HG02870 (cell line): Measurements from ENCODE around the gene WDR93.
"Not testable (repeated sequence)": the region's sequence is repeated elsewhere in the genome, so short reads cannot be mapped to it uniquely, and the experiment has no call there.

ENCODE experiments used
- ATAC-seq: cut with Tn5 transposase; IDR thresholded peaks from one replicate; pipeline ENCODE4 v1.9.1; 2021; ENCODE audit warnings: mild to moderate bottlenecking, moderate library complexity; ENCODE audit not compliant: unreplicated experiment

Gene WDR93

DNA sequence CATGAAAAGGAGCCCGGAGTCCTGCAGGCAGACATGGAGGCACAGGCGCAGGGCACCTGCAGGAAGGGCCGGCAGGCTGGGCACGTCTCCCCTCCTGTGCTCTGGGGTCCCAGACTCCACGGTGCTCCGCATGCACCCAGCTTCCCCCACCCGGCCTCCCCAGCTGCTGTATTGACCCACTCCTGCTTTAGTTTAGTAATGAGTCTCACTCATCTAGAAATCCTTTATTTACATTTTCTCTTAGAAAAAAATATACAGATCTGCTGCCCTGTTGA, 94.0 kb downstream of the WDR93 start:
- ATAC-seq: no peak

DNA sequence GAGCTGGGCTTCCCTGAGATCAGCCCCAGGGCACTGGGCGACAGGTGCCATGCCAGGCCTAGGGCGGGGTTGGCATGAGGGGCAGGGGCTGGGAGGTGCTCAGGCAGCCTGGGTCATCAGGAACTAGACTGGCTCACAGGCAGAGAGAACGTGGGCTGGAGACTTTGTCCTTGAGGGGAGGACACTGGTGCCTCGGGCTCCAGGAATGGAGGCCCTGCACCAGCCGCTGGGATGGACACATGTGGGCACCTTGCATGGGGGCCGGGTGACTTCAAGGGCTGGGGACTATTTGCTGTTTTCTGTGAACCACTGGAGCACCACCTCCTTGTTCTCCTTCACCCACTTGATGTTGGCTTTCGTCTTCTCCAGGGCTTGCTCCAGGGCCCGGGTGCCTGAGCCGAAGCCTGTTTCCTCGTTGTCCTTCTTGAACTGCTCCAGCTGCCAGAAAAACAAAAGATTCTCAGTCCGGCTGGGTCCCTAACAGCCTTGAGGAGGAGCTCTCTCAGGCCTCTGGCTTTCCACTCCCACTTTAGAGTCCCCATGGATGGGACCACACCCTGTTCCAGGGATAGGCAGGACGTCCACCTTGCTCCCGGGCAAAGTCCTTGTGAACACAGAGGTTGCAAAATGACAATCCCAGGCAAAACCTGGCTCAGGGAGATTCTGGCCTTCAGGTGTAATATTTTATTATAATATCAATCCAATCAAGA, 94.6 kb downstream of the WDR93 start:
- no peak for ATAC-seq

DNA sequence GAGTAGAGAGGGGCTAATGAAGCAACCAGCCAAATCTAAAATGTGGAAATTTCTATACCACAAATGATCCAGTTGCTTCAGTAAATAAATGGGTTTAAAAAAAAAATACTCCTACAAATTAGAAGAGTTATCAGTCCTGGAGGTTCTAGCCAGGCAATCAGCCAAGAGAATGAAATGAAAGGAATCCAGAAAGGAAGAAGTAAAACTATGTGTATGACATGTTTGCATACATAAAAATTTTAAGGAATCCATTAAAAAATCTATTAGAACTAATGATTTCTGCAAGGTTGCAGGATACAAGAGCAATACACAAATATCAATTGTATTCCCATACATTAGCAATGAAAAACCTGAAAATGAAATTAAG, 95.1 kb downstream of the WDR93 start:
- no peak for ATAC-seq

DNA sequence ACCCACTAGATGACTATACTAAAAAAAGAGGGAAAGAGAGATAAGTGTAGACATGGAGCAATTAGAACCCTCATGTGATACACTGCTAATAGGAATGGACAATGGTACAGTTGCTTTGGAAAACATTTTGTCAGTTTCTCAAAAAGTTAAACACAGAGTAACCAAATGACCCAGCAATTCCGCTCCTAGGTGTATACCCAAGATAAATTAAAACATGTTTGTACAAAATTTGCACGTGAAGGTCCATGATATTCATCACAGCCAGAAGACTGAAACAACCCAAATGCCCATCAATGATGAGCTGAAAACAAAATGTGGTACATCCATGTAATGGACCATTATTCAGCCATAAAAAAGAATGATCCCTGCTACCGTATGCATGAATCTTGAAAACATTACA, 97.3 kb downstream of the WDR93 start:
- ATAC-seq: no peak

DNA sequence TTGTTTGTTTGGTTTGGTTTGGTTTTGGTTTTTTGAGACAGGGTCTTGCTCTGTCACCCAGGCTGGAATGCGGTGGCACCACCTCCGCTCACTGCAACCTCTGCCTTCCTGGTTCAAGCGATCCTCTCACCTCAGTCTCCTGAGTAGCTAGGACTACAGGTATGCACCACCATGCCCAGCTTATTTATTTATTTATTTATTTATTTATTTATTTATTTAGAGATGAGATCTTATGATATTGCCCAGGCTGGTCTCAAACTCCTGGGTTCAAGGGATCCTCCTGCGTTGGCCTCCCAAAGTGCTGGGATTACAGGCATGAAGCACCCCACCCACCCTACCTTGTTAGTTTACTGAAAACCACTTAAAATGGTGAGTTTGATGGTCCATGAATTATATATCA, 98.0 kb downstream of the WDR93 start:
- ATAC-seq: not testable (repeated sequence)

DNA sequence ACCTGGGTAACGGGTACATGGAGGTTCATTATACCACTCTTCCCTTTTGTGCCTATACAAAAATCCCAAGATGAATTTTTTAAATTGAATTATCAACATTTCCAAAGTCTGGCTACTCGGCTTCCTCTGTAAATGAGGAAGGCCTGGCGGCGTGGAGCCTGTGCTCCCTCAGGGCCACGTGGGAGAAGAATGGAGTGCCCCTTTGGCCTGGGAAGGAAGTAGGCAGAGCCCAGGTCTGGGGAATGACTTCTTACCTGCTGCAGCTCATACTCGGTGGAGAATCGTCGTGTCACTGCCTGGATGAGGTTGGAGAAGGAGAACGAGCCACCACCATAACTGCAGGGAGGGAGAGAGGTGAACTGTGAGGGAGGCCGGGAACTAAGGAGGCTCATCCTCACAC, 99.6 kb downstream of the WDR93 start:
- no peak for ATAC-seq

DNA sequence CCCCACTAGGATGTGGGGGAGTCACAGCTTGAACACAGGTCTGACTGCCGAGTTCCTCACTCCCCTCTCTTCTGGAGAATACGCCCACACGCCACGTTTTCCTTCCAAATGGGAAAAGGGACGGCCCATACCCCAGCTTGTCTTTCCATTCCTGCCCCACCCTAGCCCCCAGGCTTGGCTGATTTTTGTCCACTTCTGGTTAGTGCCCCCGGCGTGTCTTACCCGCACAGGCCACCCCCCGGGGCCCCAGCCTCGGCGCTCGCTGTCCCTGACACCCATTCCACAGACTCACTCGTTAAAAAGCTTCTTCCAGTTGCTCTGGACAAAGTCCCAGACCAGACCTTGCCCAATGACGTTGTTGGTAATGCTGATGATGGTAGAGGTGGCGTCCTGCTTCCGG, 100.0 kb downstream of the WDR93 start:
- no peak for ATAC-seq

DNA sequence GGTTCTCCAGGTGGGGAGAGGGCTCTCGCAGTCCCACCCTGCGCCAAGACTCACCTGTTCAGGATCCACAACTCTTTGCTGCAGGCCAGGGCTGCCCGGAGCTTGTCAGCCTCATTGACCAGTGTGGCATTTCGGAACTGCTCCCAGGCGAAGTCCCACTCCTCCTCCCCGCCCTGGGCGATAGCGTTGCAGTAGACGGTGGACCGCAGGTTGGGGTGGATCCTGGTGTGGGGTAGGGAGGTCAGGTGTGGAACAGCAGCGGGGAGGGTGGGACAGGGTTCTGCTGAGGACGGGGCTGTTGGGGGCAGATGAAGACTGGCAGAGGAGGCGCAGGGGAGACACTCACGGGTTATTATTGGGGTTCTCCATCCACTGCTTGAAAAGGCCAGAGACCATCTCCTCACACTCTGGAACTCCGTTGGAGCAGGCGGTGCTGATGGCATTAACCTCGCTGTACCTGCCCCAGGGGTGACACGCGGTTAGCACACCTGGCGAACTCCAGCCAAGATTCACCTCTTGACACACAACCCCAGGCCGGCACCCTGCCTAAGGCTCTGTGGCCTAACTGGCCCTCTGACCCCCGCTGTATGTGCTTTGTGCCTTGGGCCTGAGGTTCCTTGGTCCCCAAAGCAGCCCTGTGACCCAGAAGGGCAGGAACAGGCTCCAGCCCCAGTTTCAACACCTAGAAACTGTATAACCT, 101.6 kb downstream of the WDR93 start:
- no peak for ATAC-seq
